ENCODE data around the gene GABRB2.
"Not testable (repeated sequence)": the region's sequence is repeated elsewhere in the genome, so short reads cannot be mapped to it uniquely, and the experiment has no call there.

GABRB2 gene

DNA sequence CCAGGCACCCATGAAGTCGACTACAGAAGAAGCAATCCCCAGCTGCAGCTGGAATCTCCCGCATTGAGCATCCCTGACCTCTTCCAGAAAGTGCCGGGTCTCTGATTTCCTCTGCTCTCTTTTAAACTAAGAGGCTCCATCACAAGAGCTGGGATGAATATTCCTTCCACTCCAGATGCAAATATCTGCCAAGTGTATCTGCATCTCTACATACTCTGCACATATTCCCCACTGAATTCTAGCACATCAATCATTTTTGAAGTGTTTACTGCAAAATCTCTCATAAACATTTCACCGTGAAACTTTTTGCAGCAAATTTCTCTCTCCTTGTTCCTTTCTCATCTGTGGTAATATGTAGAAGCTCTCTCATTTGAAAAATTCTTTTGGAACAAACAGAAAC lies 161.5 kb downstream of the GABRB2 start:
- DNase-seq: no peak

DNA sequence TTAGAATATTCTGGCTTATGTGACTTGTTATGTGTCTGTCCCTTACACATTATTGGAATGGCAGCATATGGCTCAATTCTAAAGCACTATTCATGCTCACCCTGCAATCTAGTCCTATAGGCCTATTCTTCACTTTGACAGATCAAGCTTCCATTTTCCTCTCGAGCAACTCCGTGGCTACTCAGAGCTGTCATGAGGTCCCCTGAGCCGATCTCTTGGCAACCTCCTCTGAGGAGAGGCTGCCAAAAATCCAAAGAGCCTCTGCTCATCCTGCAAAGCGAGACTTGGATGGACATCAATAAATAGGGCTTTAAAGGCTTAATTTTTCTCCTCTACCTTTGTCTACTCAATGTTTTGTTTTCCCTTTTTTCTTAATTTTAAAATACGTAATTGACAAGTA lies 163.8 kb downstream of the GABRB2 start:
- no peak for DNase-seq

DNA sequence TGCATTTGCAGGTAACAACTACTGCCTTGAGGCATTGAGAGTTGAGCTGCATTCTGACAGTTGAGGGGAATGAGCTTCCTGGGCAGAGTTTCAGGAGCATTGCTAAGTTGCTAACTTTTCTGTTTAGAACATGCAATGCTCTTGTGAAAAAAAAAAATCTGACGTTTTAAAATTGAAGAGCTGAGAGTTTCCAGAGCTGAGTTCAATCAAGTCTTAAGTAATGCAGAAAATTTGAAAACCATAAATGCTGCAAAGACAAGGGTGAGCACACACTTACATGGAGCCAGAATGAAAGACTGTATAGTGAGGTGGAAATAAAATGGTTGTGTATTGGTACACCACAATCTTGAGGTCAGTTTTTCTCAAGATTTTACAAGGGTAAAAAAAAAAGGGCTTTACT lies 166.0 kb downstream of the GABRB2 start:
- DNase-seq: no peak

DNA sequence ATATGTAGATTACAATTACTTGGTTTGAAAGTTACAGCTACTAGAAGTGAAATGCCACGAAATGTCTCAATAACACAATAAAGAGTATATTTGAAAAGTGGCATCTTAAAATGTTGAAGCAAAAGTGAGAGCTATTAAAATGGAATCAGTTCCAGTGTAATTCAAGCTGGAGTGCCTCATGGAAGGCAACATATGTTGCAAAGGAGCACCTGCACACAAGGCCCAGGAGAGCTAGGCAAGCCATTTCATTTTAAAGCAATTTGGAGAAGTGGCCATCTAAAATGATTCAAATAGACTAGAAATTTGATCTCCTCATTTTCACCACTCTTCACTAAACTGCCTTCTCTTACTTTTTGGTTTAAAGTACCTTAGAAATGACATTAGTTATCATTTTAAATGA lies 167.8 kb downstream of the GABRB2 start:
- DNase-seq: no peak

DNA sequence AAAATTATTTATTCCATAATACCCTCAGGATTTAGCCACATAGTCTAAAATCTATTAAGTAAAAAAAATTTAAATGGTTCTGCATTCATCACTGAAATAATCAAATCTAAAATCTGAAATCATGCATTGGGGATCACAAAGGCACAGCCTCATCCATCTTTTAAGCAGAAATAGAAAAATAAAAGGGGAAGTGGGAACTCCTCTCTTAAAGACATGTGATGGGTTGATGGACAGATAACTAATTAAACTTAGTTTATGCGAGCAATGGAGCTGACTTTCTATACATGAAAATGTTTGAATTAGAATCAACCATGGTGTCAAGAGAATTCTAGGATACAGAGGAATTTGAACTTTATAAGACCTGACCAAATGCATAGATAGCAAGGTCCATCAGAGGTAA lies 170.5 kb downstream of the GABRB2 start:
- DNase-seq: no peak

DNA sequence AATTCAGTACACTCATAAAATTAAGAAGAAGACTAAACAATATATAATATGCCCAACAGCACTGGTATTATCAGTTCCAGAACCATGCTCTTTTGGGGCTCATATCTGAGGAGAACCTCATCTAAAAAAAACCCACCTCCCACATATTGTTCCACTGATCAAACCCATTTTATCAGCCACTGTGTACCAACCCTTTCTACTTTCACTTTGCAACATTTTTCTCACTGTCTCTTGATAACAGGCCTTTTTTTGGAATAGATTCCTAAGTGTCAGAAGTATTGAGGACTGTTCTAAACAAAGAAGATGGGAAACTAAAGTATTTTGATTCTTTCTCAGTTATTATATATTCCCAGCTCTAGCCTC lies 173.2 kb downstream of the GABRB2 start:
- DNase-seq: no peak

DNA sequence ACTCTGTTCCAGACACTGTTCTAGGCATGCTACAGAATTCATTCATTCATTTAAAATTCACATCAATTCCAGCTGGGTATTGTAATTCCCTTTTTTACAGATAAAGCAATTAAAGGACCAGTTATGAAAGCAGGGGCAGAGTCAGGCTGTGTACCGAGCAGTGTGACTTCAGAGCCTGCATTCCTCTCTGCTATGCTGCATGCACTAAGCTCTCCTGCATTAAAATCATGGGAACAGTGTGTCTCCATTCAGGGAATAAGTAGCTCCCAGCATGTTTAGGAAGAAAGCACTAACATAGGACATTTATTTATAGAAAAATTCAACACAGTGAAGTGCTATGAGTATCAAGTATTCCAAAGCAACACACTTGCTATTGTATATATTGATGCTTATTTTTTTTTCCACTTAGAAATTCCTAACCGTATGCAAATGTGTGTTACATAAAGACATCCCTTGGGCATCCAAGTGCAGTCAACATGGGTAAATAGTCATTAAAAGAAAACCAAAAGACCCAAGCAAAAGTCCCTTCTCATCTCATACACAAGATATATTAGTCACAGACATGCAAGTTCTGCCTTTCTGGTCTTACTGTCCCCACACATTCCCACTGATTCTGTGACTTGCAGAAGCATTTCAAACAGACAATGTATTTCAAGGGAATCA lies 173.7 kb downstream of the GABRB2 start:
- DNase-seq: no peak

DNA sequence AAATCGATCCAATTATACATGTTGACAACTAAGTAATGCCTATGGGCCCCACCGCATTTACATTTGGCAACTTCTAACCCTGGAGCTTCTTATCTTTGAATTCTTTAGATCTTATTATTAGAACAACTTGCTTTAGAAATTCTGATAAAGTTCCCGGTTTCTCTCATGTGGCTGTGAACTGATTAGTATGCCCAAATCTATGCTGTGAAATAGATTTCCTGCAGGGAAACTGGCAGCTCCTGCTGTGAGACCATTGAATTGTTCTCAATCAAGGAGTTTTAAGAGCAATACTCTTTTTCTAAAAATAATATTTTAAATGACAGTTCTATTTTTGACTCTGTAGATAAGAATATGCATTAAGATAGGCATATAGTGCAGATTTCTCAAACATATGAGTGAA lies 177.5 kb downstream of the GABRB2 start:
- DNase-seq: no peak

DNA sequence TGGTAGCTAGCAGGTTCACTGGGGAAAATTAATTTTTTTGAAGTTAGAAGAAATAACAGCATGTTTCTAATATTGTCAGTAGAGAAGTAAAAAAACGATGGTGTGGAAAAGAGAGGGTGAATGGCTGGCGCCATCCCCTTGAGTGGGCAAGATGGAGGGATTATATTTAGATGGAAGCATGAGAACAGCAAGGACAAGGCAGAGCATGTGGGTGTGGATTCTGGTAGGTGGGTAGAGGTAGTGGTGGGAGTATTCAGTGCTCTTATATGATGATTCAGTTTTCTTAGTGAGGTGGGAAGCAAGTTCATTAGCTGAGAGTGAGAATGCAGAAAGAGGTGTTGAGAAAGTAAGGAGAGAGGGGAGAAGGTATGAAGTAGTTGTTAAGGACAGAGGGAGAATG lies 188.1 kb downstream of the GABRB2 start:
- DNase-seq: no peak

DNA sequence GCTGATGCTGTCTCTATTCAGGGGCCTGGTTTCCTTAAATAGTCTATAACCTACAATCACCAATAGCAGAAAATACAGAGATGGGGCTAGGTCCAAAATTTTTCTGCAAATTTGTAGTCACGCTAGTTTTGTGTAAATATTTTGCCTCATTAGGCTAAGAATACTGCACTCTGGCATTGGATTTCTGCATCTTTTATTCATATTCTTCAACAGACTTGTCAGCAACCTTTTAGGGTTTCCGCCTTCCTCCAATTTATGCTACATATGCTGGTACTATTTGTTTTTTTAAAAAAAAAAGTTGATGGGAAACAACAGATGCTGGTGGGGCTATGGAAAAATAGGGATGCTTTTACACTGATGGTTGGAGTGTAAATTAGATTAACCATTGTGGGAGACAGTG lies 202.3 kb downstream of the GABRB2 start:
- no peak for DNase-seq

DNA sequence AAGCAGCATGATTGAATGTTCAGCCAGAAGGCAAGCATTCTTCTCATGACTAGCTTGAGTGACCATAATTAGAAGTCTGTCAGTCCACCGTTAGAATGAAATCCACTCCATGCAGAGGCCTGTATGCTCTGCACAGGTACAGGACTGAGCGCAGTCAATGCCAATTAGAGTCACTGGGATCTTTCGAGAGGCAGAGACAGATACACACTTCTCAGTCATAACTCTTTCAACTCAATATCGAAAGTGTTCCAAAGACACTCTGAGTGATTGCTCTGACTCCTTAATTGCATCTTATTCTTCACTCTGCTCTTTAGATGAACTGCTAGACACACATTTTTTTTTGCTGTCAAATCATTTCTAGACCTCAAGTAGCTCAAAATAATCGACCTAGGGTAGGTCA lies 203.6 kb downstream of the GABRB2 start:
- no peak for DNase-seq

DNA sequence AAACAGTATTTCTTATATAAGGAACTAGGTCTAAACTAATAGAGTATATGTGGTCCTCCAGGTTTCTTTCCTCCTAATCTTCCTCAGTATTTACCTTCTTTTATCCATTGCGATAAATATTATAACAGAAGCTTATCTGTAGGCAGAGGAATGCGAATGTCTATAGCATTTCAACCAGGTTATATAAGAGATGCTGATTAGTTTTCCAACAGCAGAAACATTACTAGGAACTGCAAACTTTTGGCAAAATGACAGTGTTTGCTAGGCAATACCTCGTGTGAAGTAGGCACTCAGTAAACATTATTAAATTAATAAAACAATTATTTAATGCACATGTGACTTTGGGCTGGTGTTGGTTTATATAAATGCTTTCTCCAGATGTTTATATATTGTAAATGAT lies 206.5 kb downstream of the GABRB2 start:
- DNase-seq: no peak

DNA sequence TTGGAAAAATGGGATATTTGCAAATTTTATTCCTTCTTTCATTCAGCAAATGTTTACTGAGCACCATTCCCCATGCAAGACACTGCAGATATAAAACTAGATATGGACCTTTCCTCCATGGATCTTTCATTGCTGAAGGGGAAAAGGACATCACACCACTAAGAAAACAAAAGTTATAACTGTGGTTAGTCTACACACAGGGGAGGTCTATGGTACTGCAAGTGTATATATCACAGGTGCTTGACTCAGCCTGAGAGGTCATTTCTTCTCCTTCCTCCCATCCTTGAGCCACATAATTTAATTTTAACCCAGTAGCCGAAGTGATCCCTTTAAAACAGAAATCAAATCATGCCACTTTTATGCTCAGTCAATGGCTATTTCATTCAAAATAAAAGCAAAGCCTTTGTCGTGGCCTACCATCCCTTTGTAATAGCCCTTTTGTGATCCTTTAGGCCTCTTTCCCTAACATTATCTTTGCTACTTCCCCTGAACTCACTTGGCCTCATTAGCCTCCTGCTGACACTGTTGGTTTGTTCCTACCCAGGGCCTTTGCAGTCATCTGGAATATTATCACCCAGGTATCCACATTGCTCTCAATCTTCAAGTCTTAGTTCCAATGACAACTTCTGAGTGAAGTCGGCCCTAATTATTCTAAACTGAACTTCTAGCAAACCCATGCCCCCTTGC lies 213.2 kb downstream of the GABRB2 start:
- no peak for DNase-seq

DNA sequence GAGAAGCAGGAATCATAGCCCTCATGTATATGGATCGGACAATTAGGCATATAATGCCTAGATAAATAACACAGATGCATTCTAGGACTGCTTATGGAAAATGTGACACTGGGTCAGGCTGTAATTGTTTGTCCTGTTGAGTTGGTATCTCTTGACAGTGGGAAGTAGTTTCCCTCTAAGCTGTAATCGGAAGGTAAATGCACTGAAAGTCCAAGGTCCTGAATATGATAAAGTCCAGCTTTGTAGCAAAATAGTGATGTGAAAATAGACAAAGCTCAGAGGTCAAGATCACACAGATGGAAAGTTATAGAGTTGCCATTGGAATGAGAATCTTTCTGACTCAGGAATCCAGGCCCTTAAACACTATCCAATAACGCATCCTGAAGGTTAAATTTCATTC lies 214.2 kb downstream of the GABRB2 start:
- DNase-seq: no peak

DNA sequence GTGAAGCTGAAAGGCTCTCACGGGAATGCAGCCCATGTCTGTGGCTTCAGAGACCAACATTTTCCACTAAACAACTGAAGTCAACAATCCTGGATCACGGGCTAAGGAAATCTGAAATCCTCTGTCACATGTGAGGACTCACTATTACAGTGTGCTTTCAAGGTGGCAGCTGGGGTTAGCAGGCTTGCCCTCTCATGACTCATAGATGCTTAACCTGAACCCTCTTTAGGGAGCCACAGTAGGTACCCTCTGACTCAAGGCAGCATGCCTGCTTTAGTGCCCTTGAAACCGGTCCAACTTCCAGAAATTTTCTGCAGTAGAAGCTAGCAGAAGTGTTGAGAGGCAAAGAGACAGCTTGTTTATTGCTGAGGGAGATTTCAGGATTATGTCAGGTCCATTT lies 232.5 kb downstream of the GABRB2 start:
- no peak for DNase-seq

DNA sequence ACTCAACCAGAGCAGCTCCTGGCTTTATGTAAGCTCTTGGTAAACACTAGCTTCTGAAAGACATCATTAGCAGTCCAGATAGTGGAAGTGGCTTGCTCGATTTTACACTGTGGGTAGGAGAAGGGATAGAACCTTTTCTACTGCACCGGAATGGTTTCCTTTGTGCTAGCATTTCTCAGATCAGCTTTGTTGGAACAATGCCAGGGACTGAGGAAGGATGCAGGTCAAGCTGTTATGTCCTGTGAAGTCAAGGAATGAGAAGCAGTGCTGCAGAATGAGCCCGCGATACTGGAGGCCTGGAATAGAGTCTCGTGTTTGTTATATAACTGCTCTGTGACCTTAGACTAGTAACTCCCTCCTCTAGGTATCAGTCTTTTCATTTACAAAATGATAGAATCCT lies 233.6 kb downstream of the GABRB2 start:
- DNase-seq: no peak

DNA sequence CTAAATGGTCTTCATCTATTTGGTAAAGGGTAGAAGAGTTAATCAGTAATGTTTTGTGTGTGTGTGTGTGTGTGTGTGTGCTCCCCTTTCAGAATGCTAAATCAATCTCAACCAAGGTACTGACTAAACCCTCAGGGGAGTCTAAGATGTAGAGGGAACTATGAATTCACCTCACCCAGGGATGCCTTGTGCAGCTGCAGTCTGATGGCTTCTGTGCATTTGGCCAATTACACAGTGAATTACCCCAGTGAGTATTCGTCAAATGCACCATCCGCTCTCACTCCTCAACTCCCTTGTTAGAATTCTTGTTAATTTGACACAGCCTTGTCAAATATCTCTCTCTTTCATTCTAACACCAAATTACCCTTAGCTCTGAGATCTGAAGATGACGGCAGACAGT lies 234.6 kb downstream of the GABRB2 start:
- no peak for DNase-seq

DNA sequence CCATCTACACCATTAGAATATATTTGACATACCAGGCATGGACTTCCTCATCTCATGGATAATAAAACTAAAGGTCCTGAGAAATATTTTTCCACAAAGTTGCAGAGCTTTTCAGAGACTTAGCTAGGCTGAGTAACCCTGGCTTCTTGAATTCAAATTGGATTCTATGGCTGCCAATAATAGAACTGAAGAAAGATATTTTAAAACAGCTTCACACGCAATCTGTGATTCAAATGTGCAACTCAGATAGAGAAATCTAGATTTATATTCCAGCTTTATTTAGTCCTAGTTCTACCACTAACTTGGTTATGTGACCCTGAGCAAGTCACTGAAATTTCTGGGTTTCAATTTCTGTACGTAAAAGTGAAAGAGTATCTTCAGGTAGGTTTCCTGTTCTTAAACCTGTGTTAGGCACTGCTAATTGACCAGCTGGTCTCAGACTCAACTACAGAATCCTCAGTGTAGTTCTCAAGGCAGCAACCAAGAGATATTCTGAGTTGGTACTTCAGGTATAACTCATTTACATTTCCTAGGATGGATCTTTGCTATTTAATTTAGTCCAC lies 235.3 kb downstream of the GABRB2 start:
- DNase-seq: no peak

DNA sequence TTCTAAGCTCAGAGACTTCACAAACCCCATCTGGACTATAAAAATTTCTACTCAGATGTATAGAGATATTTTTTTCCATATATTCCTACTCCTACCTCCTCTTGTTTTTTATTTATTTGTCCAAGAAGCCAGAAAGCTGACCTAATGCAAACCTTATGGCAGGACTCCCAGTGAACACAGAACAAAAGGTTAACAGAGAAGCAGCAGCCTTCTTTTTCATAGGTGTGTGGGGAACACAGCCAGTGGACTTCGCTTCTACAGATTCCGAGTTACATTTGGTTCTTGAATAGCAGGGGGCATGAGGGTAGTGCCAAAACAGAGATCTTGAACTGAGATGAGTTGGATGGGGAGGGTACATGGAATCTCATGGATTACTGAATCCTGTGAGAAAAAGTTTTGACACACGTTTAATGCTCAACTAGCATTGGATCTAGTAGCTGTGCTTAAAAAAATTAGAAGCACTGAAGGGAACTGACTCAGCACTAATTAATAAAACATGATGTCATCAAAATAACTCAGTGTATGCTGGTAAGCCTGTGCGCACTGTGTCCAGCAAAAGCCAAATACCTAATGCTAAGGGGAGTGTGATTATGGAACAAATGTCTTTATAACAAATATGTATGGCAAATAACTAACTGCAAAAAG lies 240.1 kb downstream of the GABRB2 start:
- DNase-seq: no peak

DNA sequence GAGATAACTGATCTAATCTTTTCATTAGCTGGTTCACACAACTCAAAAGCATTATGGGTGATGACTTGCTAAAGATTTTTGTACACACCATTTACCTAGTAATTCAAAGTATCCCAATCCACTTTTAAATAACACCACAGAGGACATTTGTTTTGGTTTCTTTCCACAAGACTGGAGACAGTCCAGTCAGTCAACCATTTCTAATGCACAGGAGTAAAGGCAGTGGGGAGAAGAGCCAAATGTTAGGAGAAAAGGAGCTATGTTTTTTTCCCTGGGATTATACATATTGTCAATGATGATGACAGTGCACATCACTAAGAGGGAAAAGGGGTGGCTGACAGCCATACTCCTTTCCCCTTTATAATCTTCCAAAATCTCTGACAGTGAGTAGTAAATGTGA lies 240.9 kb downstream of the GABRB2 start:
- DNase-seq: no peak

DNA sequence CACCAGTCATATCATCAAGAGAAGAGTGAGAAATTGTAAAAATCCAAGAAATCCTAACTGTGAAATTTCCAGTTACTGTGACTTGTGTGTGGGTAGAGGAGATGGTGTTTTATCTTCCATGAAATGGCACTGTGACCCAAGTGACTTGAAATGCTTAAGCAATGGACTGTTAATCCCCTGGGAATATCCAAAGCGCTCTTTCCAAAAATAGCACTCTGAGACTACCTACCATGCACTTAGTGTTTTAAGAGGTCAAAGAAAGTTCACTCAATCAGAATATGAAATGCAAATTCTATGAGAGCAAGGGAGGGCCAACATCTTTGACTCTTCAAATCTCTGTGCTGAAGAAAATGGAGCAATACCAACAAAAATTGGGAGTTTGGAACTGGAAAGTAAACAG lies 244.0 kb downstream of the GABRB2 start:
- no peak for DNase-seq

DNA sequence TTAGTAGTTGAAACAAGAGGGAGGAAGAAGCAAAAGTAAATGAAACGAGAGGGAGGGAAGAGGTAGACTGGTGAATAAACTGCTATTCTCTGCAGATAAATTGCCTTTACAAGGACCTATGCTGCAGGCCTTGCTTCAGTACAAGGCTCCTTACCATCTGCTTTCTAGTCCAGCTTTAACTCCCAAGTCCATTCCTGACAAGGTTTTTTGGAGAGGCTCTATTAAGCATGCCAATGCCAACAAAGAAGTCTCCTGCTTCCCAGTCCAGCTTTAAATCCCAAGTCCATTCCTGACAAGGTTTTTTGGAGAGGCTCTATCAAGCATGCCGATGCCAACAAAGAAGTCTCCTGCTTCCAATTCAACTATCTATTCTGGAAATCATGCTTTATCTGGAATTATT lies 244.9 kb downstream of the GABRB2 start:
- no peak for DNase-seq

DNA sequence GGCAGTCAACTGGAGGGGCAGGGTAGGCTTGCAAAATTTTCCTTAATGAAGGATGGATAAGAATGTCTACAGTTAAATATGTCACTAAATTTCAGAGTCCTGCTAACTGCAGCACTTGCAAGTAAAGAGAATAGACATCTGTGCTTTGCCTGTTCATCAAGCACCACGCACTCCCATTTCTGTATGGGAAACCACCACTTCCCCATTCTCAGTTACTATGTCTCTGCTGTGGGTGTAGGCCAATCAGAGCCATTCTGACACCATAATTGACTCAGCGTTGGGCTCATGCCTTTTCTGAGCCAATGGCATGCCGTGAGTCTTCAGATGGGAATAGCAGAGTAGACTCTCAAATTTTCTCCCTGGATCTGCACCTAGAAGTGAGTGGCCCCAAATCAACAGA lies 247.5 kb downstream of the GABRB2 start:
- no peak for DNase-seq

DNA sequence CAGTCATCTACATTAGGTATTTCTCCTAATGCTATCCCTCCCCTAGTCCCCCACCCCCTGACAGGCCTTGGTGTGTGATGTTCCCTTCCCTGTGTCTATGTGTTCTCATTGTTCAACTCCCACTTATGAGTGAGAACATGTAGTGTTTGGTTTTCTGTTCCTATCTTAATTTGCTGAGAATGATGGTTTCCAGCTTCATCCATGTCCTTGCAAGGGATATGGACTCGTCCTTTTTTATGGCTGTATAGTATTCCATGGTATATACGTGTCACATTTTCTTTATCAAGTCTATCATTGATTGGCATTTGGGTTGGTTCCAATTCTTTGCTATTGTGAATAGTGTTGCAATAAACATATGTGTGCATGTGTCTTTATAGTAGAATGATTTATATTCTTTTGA lies 249.1 kb downstream of the GABRB2 start:
- not testable (repeated sequence) for DNase-seq
